GM23338 (cell line): Measurements from ENCODE around the gene SNX8. TPM values are rescaled to one million over a fixed set of nuclear protein-coding genes. Genes with fewer than 3 reads are reported as not detected.

ENCODE experiments used
- ATAC-seq: fragments of 200-7000 bp; cut with Tn5 transposase; 3 replicates; pipeline ENCODE4 v1.9.1; 2020
- DNase-seq: peaks from one replicate; pipeline ENCODE4 v3.0.0-alpha.2; 2015; ENCODE audit warnings: low spot score
- H2AFZ ChIP-seq: fragments of 200-600 bp; sonication (generic); 2 replicates; pipeline ENCODE4 v1.8.0; 2016; ENCODE audit warnings: antibody characterized with exemption, mild to moderate bottlenecking, moderate library complexity
- H3F3A ChIP-seq: fragments of 200-600 bp; sonication (generic); replicated peaks from 2 replicates; pipeline ENCODE4 v1.8.0; 2017; ENCODE audit warnings: antibody characterized with exemption, mixed run types, low read depth
- H3K27ac ChIP-seq: fragments of 200-600 bp; sonication (generic); 2 replicates; pipeline ENCODE4 v1.6.1; 2016; ENCODE audit warnings: low read depth
- H3K27me3 ChIP-seq: fragments of 200-600 bp; sonication (generic); 2 replicates; pipeline ENCODE4 v1.8.0; 2016; ENCODE audit warnings: mild to moderate bottlenecking, mixed run types, moderate library complexity; ENCODE audit not compliant: insufficient read depth
- H3K36me3 ChIP-seq: fragments of 200-600 bp; sonication (generic); 2 replicates; pipeline ENCODE4 v1.8.0; 2016; ENCODE audit warnings: mild to moderate bottlenecking; ENCODE audit not compliant: insufficient read depth
- H3K4me1 ChIP-seq: fragments of 200-600 bp; sonication (generic); 2 replicates; pipeline ENCODE4 v1.8.0; 2016; ENCODE audit warnings: mild to moderate bottlenecking, moderate library complexity; ENCODE audit not compliant: insufficient read depth
- H3K4me2 ChIP-seq: fragments of 200-600 bp; sonication (generic); 2 replicates; pipeline ENCODE4 v1.7.1; 2017; ENCODE audit warnings: mixed run types
- H3K4me3 ChIP-seq: fragments of 200-600 bp; sonication (generic); 2 replicates; pipeline ENCODE4 v1.6.1; 2016; ENCODE audit warnings: mixed run types
- H3K79me2 ChIP-seq: fragments of 200-600 bp; sonication (generic); replicated peaks from 2 replicates; pipeline ENCODE4 v1.8.0; 2017; ENCODE audit warnings: mild to moderate bottlenecking; ENCODE audit not compliant: insufficient read depth
- H3K9me2 ChIP-seq: fragments of 200-600 bp; sonication (generic); 2 replicates; pipeline ENCODE4 v1.8.0; 2017; ENCODE audit not compliant: insufficient read depth
- H4K20me1 ChIP-seq: fragments of 200-600 bp; sonication (generic); replicated peaks from 2 replicates; pipeline ENCODE4 v1.8.0; 2017; ENCODE audit warnings: mild to moderate bottlenecking; ENCODE audit not compliant: insufficient read depth
- H3K27ac Mint-ChIP-seq: 2 replicates; pipeline ENCODE4 v1.8.0; 2020; ENCODE audit warnings: inconsistent platforms, mild to moderate bottlenecking, moderate library complexity, mixed read lengths
- H3K27me3 Mint-ChIP-seq: 3 replicates; pipeline ENCODE4 v1.8.0; 2022; ENCODE audit warnings: low read depth, mild to moderate bottlenecking, moderate library complexity, mixed read lengths, inconsistent platforms; ENCODE audit not compliant: insufficient read depth, poor library complexity
- H3K36me3 Mint-ChIP-seq: 3 replicates; pipeline ENCODE4 v1.8.0; 2021; ENCODE audit warnings: low read depth, mild to moderate bottlenecking, inconsistent platforms, moderate library complexity, mixed read lengths
- H3K4me1 Mint-ChIP-seq: 3 replicates; pipeline ENCODE4 v1.8.0; 2020; ENCODE audit warnings: mild to moderate bottlenecking, inconsistent platforms, mixed read lengths
- H3K4me3 Mint-ChIP-seq: 3 replicates; pipeline ENCODE4 v1.8.0; 2021; ENCODE audit warnings: moderate library complexity, mild to moderate bottlenecking, inconsistent platforms, mixed read lengths
- H3K9me3 Mint-ChIP-seq: 3 replicates; pipeline ENCODE4 v1.8.0; 2020; ENCODE audit warnings: moderate library complexity, mild to moderate bottlenecking, inconsistent platforms, mixed read lengths
- CREB1 ChIP-seq: fragments of 250-450 bp; sonication (Bioruptor Pico); IDR thresholded peaks from 2 replicates; pipeline ENCODE4 v1.5.0; 2020; ENCODE audit warnings: low read depth, mild to moderate bottlenecking, moderate library complexity
- ETS1 ChIP-seq: IDR thresholded peaks from 2 replicates; pipeline ENCODE4 v1.6.1; 2016; ENCODE audit warnings: antibody characterized with exemption
- EZH2phosphoT487 ChIP-seq: fragments of 200-600 bp; sonication (generic); IDR thresholded peaks from one replicate; pipeline ENCODE4 v1.8.1; 2018; ENCODE audit warnings: antibody characterized with exemption; ENCODE audit not compliant: unreplicated experiment
- JUNB ChIP-seq: IDR thresholded peaks from one replicate; pipeline ENCODE4 v1.6.1; 2016; ENCODE audit warnings: antibody characterized with exemption; ENCODE audit not compliant: unreplicated experiment
- NANOG ChIP-seq: IDR thresholded peaks from 2 replicates; pipeline ENCODE4 v1.6.1; 2016; ENCODE audit warnings: antibody characterized with exemption, borderline replicate concordance
- STAT1 ChIP-seq: IDR thresholded peaks from one replicate; pipeline ENCODE4 v1.6.1; 2016; ENCODE audit warnings: antibody characterized with exemption; ENCODE audit not compliant: unreplicated experiment
- ZNF114 ChIP-seq: fragments of 250-450 bp; sonication (Bioruptor Pico); IDR thresholded peaks from 2 replicates; pipeline ENCODE4 v1.5.0; 2020; ENCODE audit warnings: mild to moderate bottlenecking, moderate library complexity
- polyA plus RNA-seq: library from polyadenylated mRNA; unstranded; fragments of >200 nt; fragmentation: Nextera tagmentation; extraction: Ambion mirVana; gene quantifications from 2 replicates; pipeline ENCODE4 v1.2.1, GENCODE V29; 2016
- total RNA-seq: library from RNA; depleted of rRNA; stranded (reverse); fragments of >200 nt; shearing (Covaris generic); gene quantifications from 2 replicates; pipeline ENCODE4 v1.2.3, GENCODE V29; 2014
- TF ChIP-seq, protein P1 (sequence below): fragments of 250-450 bp; sonication (Bioruptor Pico); IDR thresholded peaks from 2 replicates; pipeline ENCODE4 v1.5.0; 2020; ENCODE audit warnings: mild to moderate bottlenecking, moderate library complexity

Gene SNX8
- total and polyA plus RNA-seq, 2 experiments from 2014 or later: 44.3 to 50.9 TPM

- Mint-ChIP-seq H3K36me3 (peaks cover 68% of the 10 kb centered on the region), H3K27me3 (peaks cover 6% of the 10 kb centered on the region), H3K9me3 (no peaks in the 10 kb centered on the region), H3K27ac (no peak overlapping the region), H3K4me1 (no peaks in the 10 kb centered on the region), H3K4me3 (no peak overlapping the region)
- no peak for DNase-seq
- Histone ChIP-seq H4K20me1 (peaks cover 6% of the 10 kb centered on the region), H3K27me3 (no peaks in the 10 kb centered on the region), H3K9me2 (no peaks in the 10 kb centered on the region), H3K36me3 (peaks cover 8% of the 10 kb centered on the region; the same call in 1 of the 2 replicates), H3K4me1 (no peaks in the 10 kb centered on the region), H3K4me2 (no peak overlapping the region), H2AFZ (no peak overlapping the region), H3K4me3 (no peak overlapping the region), H3K27ac (no peak overlapping the region), H3K79me2 (peaks cover 50% of the 10 kb centered on the region), H3F3A (no peaks in the 10 kb centered on the region)
- ATAC-seq: no peak
- TF ChIP-seq JUNB: no peak
- TF ChIP-seq STAT1: no peak
- TF ChIP-seq CREB1 (CRISPR knock-in tag): no peak
- TF ChIP-seq, protein P1, sequence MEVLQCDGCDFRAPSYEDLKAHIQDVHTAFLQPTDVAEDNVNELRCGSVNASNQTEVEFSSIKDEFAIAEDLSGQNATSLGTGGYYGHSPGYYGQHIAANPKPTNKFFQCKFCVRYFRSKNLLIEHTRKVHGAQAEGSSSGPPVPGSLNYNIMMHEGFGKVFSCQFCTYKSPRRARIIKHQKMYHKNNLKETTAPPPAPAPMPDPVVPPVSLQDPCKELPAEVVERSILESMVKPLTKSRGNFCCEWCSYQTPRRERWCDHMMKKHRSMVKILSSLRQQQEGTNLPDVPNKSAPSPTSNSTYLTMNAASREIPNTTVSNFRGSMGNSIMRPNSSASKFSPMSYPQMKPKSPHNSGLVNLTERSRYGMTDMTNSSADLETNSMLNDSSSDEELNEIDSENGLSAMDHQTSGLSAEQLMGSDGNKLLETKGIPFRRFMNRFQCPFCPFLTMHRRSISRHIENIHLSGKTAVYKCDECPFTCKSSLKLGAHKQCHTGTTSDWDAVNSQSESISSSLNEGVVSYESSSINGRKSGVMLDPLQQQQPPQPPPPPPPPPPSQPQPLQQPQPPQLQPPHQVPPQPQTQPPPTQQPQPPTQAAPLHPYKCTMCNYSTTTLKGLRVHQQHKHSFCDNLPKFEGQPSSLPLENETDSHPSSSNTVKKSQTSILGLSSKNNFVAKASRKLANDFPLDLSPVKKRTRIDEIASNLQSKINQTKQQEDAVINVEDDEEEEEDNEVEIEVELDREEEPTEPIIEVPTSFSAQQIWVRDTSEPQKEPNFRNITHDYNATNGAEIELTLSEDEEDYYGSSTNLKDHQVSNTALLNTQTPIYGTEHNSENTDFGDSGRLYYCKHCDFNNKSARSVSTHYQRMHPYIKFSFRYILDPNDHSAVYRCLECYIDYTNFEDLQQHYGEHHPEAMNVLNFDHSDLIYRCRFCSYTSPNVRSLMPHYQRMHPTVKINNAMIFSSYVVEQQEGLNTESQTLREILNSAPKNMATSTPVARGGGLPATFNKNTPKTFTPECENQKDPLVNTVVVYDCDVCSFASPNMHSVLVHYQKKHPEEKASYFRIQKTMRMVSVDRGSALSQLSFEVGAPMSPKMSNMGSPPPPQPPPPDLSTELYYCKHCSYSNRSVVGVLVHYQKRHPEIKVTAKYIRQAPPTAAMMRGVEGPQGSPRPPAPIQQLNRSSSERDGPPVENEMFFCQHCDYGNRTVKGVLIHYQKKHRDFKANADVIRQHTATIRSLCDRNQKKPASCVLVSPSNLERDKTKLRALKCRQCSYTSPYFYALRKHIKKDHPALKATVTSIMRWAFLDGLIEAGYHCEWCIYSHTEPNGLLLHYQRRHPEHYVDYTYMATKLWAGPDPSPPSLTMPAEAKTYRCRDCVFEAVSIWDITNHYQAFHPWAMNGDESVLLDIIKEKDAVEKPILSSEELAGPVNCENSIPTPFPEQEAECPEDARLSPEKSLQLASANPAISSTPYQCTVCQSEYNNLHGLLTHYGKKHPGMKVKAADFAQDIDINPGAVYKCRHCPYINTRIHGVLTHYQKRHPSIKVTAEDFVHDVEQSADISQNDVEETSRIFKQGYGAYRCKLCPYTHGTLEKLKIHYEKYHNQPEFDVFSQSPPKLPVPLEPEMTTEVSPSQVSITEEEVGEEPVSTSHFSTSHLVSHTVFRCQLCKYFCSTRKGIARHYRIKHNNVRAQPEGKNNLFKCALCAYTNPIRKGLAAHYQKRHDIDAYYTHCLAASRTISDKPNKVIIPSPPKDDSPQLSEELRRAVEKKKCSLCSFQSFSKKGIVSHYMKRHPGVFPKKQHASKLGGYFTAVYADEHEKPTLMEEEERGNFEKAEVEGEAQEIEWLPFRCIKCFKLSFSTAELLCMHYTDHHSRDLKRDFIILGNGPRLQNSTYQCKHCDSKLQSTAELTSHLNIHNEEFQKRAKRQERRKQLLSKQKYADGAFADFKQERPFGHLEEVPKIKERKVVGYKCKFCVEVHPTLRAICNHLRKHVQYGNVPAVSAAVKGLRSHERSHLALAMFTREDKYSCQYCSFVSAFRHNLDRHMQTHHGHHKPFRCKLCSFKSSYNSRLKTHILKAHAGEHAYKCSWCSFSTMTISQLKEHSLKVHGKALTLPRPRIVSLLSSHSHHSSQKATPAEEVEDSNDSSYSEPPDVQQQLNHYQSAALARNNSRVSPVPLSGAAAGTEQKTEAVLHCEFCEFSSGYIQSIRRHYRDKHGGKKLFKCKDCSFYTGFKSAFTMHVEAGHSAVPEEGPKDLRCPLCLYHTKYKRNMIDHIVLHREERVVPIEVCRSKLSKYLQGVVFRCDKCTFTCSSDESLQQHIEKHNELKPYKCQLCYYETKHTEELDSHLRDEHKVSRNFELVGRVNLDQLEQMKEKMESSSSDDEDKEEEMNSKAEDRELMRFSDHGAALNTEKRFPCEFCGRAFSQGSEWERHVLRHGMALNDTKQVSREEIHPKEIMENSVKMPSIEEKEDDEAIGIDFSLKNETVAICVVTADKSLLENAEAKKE (CRISPR knock-in tag): no peak
- no peak for TF ChIP-seq ZNF114
- no peak for TF ChIP-seq ETS1
- TF ChIP-seq EZH2phosphoT487: no peak
- TF ChIP-seq NANOG: no peak
These were observed 91.7 kb downstream of the SNX8 start for GRCh38 chr7:2222516-2222915.
